IMR-90 (cell line): Measurements from ENCODE around the gene COL18A1. TPM values are rescaled to one million over a fixed set of nuclear protein-coding genes. Genes with fewer than 3 reads are reported as not detected.

ENCODE experiments used
- ATAC-seq: fragments of 200-7000 bp; cut with Tn5 transposase; 2 replicates; pipeline ENCODE4 v1.9.1; 2020; ENCODE audit warnings: low read depth, mild to moderate bottlenecking, moderate library complexity
- BruUV-seq: library from RNA; stranded (reverse); fragments of 400-500 nt; replicated peaks from 2 replicates; lab custom pipeline; 2021; lab: Mats Ljungman, UMichigan
- CTCF ChIA-PET: fragments of 300-600 bp; formaldehyde crosslinking; extraction: SDS; loops from one replicate; lab custom pipeline; 2021; ENCODE audit warnings: antibody characterized with exemption; lab: Yijun Ruan, JAX
- POLR2A ChIA-PET: fragments of 300-600 bp; sonication (Branson Sonifier 250); formaldehyde crosslinking; loops from one replicate; lab custom pipeline; 2022; ENCODE audit warnings: antibody characterized with exemption; ENCODE audit not compliant: unreplicated experiment; lab: Charles Lee
- DNase-seq: peaks from one replicate; pipeline ENCODE4 v3.0.0; 2013
- H2AFZ ChIP-seq: replicated peaks from 2 replicates; pipeline ENCODE3; 2013; ENCODE audit warnings: low read length, mild to moderate bottlenecking; ENCODE audit not compliant: poor library complexity
- H2AK5ac ChIP-seq: 2 replicates; pipeline ENCODE4 v1.6.1; 2013; ENCODE audit warnings: low read depth, low read length, inconsistent platforms
- H2AK9ac ChIP-seq: replicated peaks from 2 replicates; pipeline ENCODE3; 2013; ENCODE audit warnings: mild to moderate bottlenecking, low read depth, low read length, moderate library complexity; ENCODE audit not compliant: poor library complexity
- H2BK120ac ChIP-seq: 2 replicates; pipeline ENCODE4 v1.6.1; 2013; ENCODE audit warnings: low read depth, low read length, inconsistent platforms
- H2BK15ac ChIP-seq: 3 replicates; pipeline ENCODE4 v1.6.1; 2013; ENCODE audit warnings: low read depth, low read length, inconsistent platforms
- H2BK20ac ChIP-seq: 2 replicates; pipeline ENCODE4 v1.6.1; 2013; ENCODE audit warnings: low read depth, mild to moderate bottlenecking, inconsistent platforms, low read length, moderate library complexity
- H2BK5ac ChIP-seq: 2 replicates; pipeline ENCODE4 v1.6.1; 2013; ENCODE audit warnings: mild to moderate bottlenecking, low read depth, low read length, inconsistent platforms; ENCODE audit not compliant: poor library complexity, severe bottlenecking
- H3K14ac ChIP-seq: replicated peaks from 2 replicates; pipeline ENCODE4 v1.6.1; 2013; ENCODE audit warnings: low read depth, low read length, inconsistent platforms
- H3K18ac ChIP-seq: 2 replicates; pipeline ENCODE4 v1.6.1; 2013; ENCODE audit warnings: low read depth, low read length, control low read depth
- H3K23ac ChIP-seq: 2 replicates; pipeline ENCODE4 v1.6.1; 2013; ENCODE audit warnings: low read depth, low read length, inconsistent platforms
- H3K27ac ChIP-seq: 2 replicates; pipeline ENCODE4 v1.5.1; 2013; ENCODE audit warnings: mild to moderate bottlenecking, control low read depth, low read length; ENCODE audit not compliant: insufficient read depth
- H3K27me3 ChIP-seq: 2 replicates; pipeline ENCODE4 v1.6.1; 2013; ENCODE audit warnings: low read length; ENCODE audit not compliant: control insufficient read depth, insufficient read depth
- H3K36me3 ChIP-seq: 2 replicates; pipeline ENCODE4 v1.6.1; 2013; ENCODE audit warnings: low read length, mixed read lengths; ENCODE audit not compliant: control insufficient read depth, insufficient read depth
- H3K4ac ChIP-seq: 2 replicates; pipeline ENCODE4 v1.6.1; 2013; ENCODE audit warnings: low read depth, low read length, inconsistent platforms
- H3K4me1 ChIP-seq: 2 replicates; pipeline ENCODE4 v1.6.1; 2013; ENCODE audit warnings: low read length, mixed read lengths; ENCODE audit not compliant: control insufficient read depth, insufficient read depth
- H3K4me2 ChIP-seq: 2 replicates; pipeline ENCODE4 v1.6.1; 2013; ENCODE audit warnings: low read depth, mild to moderate bottlenecking, control low read depth, low read length, moderate library complexity
- H3K4me3 ChIP-seq: 2 replicates; pipeline ENCODE4 v1.5.1; 2013; ENCODE audit warnings: low read depth, mild to moderate bottlenecking, control low read depth, low read length, moderate library complexity; ENCODE audit not compliant: insufficient read depth
- H3K56ac ChIP-seq: 2 replicates; pipeline ENCODE4 v1.6.1; 2013; ENCODE audit warnings: low read length, inconsistent platforms; ENCODE audit not compliant: insufficient read depth; ENCODE audit errors: extremely low read depth
- H3K79me1 ChIP-seq, 2 experiments: 2 replicates each; pipeline ENCODE4 v1.6.1; 2013; ENCODE audit warnings: low read length in 2 of 2, inconsistent platforms in 1 of 2, low read depth in 1 of 2
- H3K9ac ChIP-seq: 2 replicates; pipeline ENCODE4 v1.6.1; 2013; ENCODE audit warnings: low read depth, low read length, control low read depth
- H3K9me1 ChIP-seq: 2 replicates; pipeline ENCODE4 v1.6.1; 2013; ENCODE audit warnings: low read length, inconsistent platforms; ENCODE audit not compliant: insufficient read depth
- H3K9me3 ChIP-seq: 2 replicates; pipeline ENCODE4 v1.6.1; 2013; ENCODE audit warnings: low read length; ENCODE audit not compliant: control insufficient read depth, insufficient read depth
- H4K20me1 ChIP-seq: 2 replicates; pipeline ENCODE4 v1.6.1; 2013; ENCODE audit warnings: low read length, inconsistent platforms; ENCODE audit not compliant: insufficient read depth
- H4K5ac ChIP-seq: 2 replicates; pipeline ENCODE4 v1.6.1; 2013; ENCODE audit warnings: mild to moderate bottlenecking, low read depth, low read length, control low read depth
- H4K8ac ChIP-seq, 2 experiments: 2 replicates each; pipeline ENCODE4 v1.6.1; 2013; ENCODE audit warnings: low read depth in 2 of 2, low read length in 2 of 2, control low read depth in 1 of 2, inconsistent platforms in 1 of 2
- H4K91ac ChIP-seq: 2 replicates; pipeline ENCODE4 v1.6.1; 2013; ENCODE audit warnings: low read depth, low read length, inconsistent platforms; ENCODE audit not compliant: insufficient read depth
- FOS ChIP-seq: fragments of 150-350 bp; IDR thresholded peaks from 2 replicates; pipeline ENCODE4 v1.6.1; 2016; ENCODE audit warnings: low read depth, low read length
- MAZ ChIP-seq: IDR thresholded peaks from 2 replicates; pipeline ENCODE4 v1.6.1; 2012; ENCODE audit warnings: low read depth, mild to moderate bottlenecking, low read length, improper control_type of control experiment, moderate library complexity, borderline replicate concordance
- POLR2A ChIP-seq: IDR thresholded peaks from 2 replicates; pipeline ENCODE4 v1.6.1; 2012; ENCODE audit warnings: mild to moderate bottlenecking, low read depth, low read length
- WGBS, 2 experiments: methylation state at CpG; one replicate each; pipeline versions ENCODE4 v1.1.5 to v1.1.7; 2013; ENCODE audit warnings: missing lambda C conversion rate in 2 of 2; ENCODE audit not compliant: insufficient read length in 1 of 2; ENCODE audit errors: extremely low coverage in 2 of 2; 5-methylcytosine and 5-hydroxymethylcytosine counted together
- dilution Hi-C: fragments of 300-500 bp; cut with HindIII; formaldehyde crosslinking; loops from one replicate; pipeline ENCODE4 v1.14.3; 2018; ENCODE audit warnings: low sequenced_read_pairs; ENCODE audit not compliant: unreplicated experiment
- in situ Hi-C: fragments of 300-500 bp; cut with MboI; formaldehyde crosslinking; loops from 3 replicates; pipeline ENCODE4 v1.14.3; 2019; ENCODE audit warnings: low sequenced_read_pairs, inconsistent platforms, mixed read lengths
- intact Hi-C: fragments of 100-400 bp; cut with micrococcal nuclease; formaldehyde crosslinking; loops from 2 replicates; pipeline ENCODE4 v1.10.0; 2022
- polyA plus RNA-seq, 3 experiments: library from polyadenylated mRNA; depleted of rRNA; stranded (reverse); fragments of >200 nt; gene quantifications; 2 replicates each; pipeline ENCODE4 v1.2.3, GENCODE V29; 2012; ENCODE audit warnings: low replicate concordance in 1 of 3
- total RNA-seq: library from RNA; depleted of rRNA; stranded (reverse); fragments of >200 nt; gene quantifications from 2 replicates; pipeline ENCODE4 v1.2.3, GENCODE V29; 2012
- TF ChIP-seq, protein P1 (sequence below): fragments of 150-350 bp; IDR thresholded peaks from 2 replicates; pipeline ENCODE4 v1.6.1; 2016; ENCODE audit warnings: low read depth, mild to moderate bottlenecking, low read length, moderate library complexity, borderline replicate concordance

COL18A1 gene
- total and polyA plus RNA-seq, 2 of the 4 experiments (the other 2 are of a cell fraction), result 4.3 to 46.7 TPM

DNA sequence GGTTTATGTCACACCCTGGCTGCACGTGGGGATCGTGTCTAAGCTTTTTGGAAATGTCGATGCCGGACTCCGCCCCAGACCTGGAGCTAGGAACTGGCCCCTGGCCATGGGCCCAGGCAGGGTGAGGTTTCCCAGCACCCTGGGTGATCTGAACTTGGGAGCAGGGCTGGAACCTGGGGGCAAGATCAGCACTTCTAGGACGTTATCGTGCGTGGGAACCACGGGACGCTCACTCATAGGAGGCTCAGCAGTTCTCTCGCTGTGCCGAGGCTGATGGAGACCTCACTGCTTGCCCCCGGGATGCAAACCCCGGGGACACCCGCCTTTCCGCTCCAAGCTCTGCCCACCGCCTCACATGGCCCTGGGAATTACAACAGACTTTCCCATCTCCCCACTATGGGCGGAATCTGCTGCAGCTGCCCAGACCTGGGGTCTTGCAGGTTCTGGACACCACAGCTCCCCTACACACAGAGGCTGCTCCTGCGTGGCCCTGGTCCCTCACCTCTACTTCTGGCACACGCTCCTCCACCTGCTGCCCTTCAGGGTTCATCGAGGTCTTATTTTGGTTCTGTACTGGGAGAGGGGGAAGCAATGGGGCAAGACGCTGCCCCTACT, 35.9 kb downstream of the COL18A1 start (continued):
- TF ChIP-seq, protein P1, sequence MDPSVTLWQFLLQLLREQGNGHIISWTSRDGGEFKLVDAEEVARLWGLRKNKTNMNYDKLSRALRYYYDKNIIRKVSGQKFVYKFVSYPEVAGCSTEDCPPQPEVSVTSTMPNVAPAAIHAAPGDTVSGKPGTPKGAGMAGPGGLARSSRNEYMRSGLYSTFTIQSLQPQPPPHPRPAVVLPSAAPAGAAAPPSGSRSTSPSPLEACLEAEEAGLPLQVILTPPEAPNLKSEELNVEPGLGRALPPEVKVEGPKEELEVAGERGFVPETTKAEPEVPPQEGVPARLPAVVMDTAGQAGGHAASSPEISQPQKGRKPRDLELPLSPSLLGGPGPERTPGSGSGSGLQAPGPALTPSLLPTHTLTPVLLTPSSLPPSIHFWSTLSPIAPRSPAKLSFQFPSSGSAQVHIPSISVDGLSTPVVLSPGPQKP, result no peak

DNA sequence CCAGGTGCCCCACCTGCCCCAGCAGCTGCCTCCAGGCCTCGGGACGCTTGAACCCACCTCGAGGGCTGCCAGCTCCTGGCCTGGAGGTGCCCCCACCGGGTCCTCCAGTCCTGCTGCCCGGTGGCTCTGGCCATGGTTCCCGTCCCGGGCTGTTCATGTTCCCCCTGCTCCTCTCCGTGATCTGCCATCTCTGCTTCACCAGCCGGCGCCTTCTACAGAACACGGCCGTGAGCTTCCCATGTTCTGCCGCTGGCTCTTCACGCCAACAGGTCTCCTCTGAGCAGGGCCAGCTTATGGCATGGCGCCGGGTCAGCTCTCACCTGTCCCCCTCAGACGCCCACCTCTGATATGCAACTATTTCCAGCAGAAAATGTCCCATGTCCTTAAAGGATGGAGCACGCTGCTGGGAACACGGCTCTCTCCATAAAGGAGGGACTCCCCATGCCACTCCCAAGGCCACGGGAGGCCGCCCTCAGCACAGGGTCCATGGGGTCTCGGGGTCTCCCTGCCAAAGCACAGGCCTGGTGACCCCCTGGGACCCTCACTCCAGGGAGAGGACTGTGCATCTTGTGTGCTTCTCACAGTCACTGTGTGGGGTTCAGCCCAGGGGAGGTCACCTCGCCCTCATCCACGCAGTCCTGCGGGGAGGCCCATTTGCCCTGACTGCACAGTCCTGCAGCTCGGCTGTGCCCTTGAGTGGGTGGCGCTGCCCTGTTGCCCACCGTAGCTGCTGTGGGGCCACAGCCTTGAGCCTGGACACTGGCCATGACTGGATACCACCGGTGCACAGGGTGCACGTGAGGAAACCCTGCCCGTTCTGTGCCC, 36.7 kb downstream of the COL18A1 start:
- Histone ChIP-seq H3K23ac (no peak overlapping the region), H3K36me3 (peaks cover 4% of the 10 kb centered on the region), H4K5ac (no peak overlapping the region), H3K9ac (no peak overlapping the region), H2BK15ac (no peak overlapping the region), H2BK20ac (no peak overlapping the region), H3K4me1 (peaks cover 10% of the 10 kb centered on the region), H2AK5ac (peak overlapping the region; percentile 24), H3K14ac (no peak overlapping the region), H3K4ac (no peak overlapping the region), H2BK120ac (no peak overlapping the region), H2BK5ac (no peak overlapping the region), H2AK9ac (no peak overlapping the region), H3K18ac (no peak overlapping the region), H3K56ac (no peak overlapping the region), H3K27ac (no peak overlapping the region), H3K27me3 (no peaks in the 10 kb centered on the region), H3K4me3 (no peak overlapping the region), H2AFZ (peak overlapping the region; percentile 23), H3K79me1 (peaks cover 16 to 72% of the 10 kb centered on the region in 2 experiments; a peak in 3 of 4 replicates), H4K8ac (no peak overlapping the region), H4K91ac (no peak overlapping the region), H3K4me2 (no peak overlapping the region), H3K9me3 (peaks cover 2% of the 10 kb centered on the region; the same call in 1 of the 2 replicates), H3K9me1 (peaks cover 7% of the 10 kb centered on the region; the same call in 1 of the 2 replicates), H4K20me1 (peaks cover 46% of the 10 kb centered on the region)
- no TSS peak for BruUV-seq
- 96% methylated on average over 20 of the region's 31 CpGs; no CpG with 5 or more reads in 1 of the 2 experiments for WGBS, 2 experiments
- CTCF ChIA-PET, result no interaction called here
- dilution Hi-C loops, result no loop called here
- in situ Hi-C loops, result loop anchor here (10.0 kb wide), 1 partner anchor 297 kb away; no protein-coding TSS in a partner anchor
- DNase-seq (no peak), ATAC-seq (no peak)
- POLR2A ChIA-PET, result interaction anchor here (0.6 to 0.7 kb wide), 2 partner anchors 21 to 103 kb away, joined by 3 to 4 read pairs; no protein-coding TSS in a partner anchor
- intact Hi-C loops, result no loop called here
- TF ChIP-seq POLR2A (no peak), MAZ (no peak), FOS (no peak)
- TF ChIP-seq, protein P1, result no peak
